AG04449 (cell line): ENCODE data around the gene SCFD1.

ENCODE experiments used
- CTCF ChIA-PET: fragments of 350-600 bp; formaldehyde crosslinking; extraction: SDS; loops from one replicate; lab custom pipeline; 2021; ENCODE audit warnings: antibody characterized with exemption; lab: Yijun Ruan, JAX
- POLR2A ChIA-PET: fragments of 400-600, 350-600 bp; formaldehyde crosslinking; extraction: SDS; loops from one replicate; lab custom pipeline; 2020; ENCODE audit warnings: antibody characterized with exemption, inconsistent platforms; lab: Yijun Ruan, JAX
- DNase-seq: peaks from one replicate; pipeline ENCODE4 v3.0.0-alpha.2; 2010; ENCODE audit warnings: low read depth, low spot score
- H3K4me3 ChIP-seq: 2 replicates; pipeline ENCODE4 v1.5.1; 2011; ENCODE audit warnings: low read depth, mild to moderate bottlenecking, control low read depth, low read length
- CTCF ChIP-seq: IDR thresholded peaks from one replicate; pipeline ENCODE4 v1.5.1; 2011; ENCODE audit warnings: mild to moderate bottlenecking, moderate library complexity, low read length, control low read depth, inconsistent platforms; ENCODE audit not compliant: insufficient read depth; ENCODE audit errors: missing control alignments

The SCFD1 gene

GRCh38 chr14:30763891-30764290 is 141.8 kb downstream of the SCFD1 start:
- CTCF ChIA-PET: no interaction called here
- POLR2A ChIA-PET: no interaction called here
- no peak for DNase-seq
- no peak for TF ChIP-seq CTCF
- no peak overlapping the region for H3K4me3 ChIP-seq

GRCh38 chr14:30767624-30768023 is 145.5 kb downstream of the SCFD1 start:
- POLR2A ChIA-PET: no interaction called here
- DNase-seq: no peak
- no peak for TF ChIP-seq CTCF
- CTCF ChIA-PET: no interaction called here
- no peak overlapping the region for H3K4me3 ChIP-seq

- ChIA-PET POLR2A (no interaction called here), CTCF (no interaction called here)
- no peak for DNase-seq
- no peak overlapping the region for H3K4me3 ChIP-seq
- no peak for TF ChIP-seq CTCF
These were observed 146.7 kb downstream of the SCFD1 start for GRCh38 chr14:30768791-30769190.

GRCh38 chr14:30770376-30770775 is 148.3 kb downstream of the SCFD1 start:
- no peak for DNase-seq
- H3K4me3 ChIP-seq: no peak overlapping the region
- TF ChIP-seq CTCF: no peak
- ChIA-PET CTCF (interaction anchor here (0.5 kb wide), 1 partner anchor 53 kb away, joined by 3 read pairs; no protein-coding TSS in a partner anchor), POLR2A (no interaction called here)

GRCh38 chr14:30771595-30771994 is 149.5 kb downstream of the SCFD1 start:
- CTCF ChIA-PET: no interaction called here

GRCh38 chr14:30779210-30779609 is 157.1 kb downstream of the SCFD1 start:
- POLR2A ChIA-PET: no interaction called here
- DNase-seq: peak; percentile 0
- CTCF ChIA-PET: no interaction called here
- TF ChIP-seq CTCF: no peak
- H3K4me3 ChIP-seq: no peak overlapping the region

More at GRCh38 chr14:30771595-30771994, 149.5 kb downstream of the SCFD1 start:
- no peak for DNase-seq
- no peak for TF ChIP-seq CTCF
- H3K4me3 ChIP-seq: no peak overlapping the region
- POLR2A ChIA-PET: no interaction called here
